Stimulated activated CD8-positive, alpha-beta memory T cell treated with anti-CD3 and anti-CD28 coated beads, Interleukin-15, amount 100 ng/mL, for 1 hour (primary cell): ENCODE results near the gene E4F1.

ENCODE experiments used
- DNase-seq: peaks from one replicate; pipeline ENCODE4 v3.0.0-alpha.2; 2020; ENCODE audit warnings: low read depth

E4F1 gene

GRCh38 chr16:2223221-2223941 lies at the start of gene E4F1:
E4F1 (plus strand) TSS chr16:2223591; CDS start chr16:2223614, 23 bp downstream.
- DNase-seq, result peak; percentile 98

DNA sequence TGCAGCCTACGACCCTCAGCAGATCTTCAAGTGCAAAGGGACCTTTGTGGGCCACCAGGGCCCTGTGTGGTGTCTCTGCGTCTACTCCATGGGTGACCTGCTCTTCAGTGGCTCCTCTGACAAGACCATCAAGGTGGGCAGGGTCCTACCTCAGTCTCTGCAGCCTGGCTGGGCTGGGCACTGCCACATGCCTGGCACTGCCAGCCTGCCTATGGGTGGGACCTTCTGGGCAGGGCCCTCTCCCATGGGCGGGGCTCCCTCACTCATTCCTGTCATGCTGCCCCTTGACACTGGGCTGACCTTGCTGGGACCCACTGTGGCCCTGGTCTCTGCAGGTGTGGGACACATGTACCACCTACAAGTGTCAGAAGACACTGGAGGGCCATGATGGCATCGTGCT lies 49.5 kb upstream of the E4F1 start:
- DNase-seq, result no peak

GRCh38 chr16:2174396-2175131 lies 48.8 kb upstream of the E4F1 start:
- no peak for DNase-seq

- DNase-seq, result no peak
Observed at GRCh38 chr16:2175454-2175853, 47.9 kb upstream of the E4F1 start.

GRCh38 chr16:2176047-2176446 lies 47.3 kb upstream of the E4F1 start:
- no peak for DNase-seq

DNA sequence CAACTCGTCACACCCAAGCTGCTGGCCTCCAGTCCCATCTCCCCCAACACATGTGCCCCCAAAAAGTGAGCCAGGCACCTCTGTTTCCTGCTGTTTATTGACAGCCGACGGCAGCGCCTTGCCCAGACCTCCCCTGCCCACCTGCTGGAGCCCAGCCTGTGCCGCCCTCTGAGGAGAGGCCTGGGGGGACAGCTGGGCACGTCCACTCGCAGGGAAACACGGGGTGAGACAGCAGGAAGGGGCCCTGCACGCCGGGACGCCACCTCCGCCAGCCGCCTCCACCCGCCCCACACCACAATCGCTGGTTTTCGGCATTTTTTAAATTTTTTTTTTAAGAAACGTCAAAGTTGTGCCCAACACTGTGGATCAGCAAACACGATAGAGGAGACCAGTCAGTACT lies 46.3 kb upstream of the E4F1 start:
- DNase-seq, result no peak

GRCh38 chr16:2177561-2177960 lies 45.8 kb upstream of the E4F1 start:
- no peak for DNase-seq

GRCh38 chr16:2178321-2179106 lies 44.9 kb upstream of the E4F1 start:
- no peak for DNase-seq

- no peak for DNase-seq
Observed at GRCh38 chr16:2179107-2179501, 44.3 kb upstream of the E4F1 start.

DNA sequence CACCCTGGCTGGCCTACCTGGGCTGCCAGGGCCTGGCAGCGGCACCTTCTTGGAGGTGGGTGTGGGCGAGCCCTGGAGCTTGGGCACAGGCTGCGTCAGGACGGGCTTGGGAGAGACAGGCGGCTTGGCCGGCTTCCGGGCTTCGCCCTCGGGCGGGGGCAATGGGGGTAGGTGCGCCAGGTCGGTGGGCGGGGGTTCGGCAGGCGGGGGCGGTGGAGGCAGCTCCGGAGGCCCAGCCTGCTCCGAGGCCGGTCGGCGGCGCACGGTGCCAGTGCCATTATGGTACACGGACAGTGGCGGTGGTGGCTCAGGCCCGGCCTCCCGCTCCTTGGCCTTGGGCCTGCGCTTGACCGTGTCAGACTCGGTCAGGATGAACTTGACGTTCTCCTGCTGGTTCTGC lies 43.8 kb upstream of the E4F1 start:
- no peak for DNase-seq

DNA sequence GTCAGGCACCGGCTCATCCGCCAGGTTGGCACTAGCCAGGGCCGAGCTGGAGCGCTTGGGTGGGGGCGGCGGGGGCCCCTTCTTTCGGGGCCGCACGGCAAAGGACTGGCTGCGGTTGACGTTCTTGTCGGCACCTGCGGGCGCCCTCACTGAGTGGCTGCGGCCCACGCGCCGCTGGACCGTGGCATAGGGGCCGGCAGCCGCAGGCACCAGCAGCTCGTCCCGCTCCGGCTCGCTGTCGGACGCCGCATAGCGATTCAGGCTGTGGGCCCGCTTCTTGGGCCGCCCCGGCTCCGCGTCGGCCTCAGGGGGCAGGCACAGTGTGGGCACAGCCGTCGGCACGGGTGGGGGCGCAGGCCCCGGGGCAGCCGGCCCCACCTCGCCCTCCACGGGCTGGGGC lies 42.9 kb upstream of the E4F1 start:
- DNase-seq, result no peak

DNA sequence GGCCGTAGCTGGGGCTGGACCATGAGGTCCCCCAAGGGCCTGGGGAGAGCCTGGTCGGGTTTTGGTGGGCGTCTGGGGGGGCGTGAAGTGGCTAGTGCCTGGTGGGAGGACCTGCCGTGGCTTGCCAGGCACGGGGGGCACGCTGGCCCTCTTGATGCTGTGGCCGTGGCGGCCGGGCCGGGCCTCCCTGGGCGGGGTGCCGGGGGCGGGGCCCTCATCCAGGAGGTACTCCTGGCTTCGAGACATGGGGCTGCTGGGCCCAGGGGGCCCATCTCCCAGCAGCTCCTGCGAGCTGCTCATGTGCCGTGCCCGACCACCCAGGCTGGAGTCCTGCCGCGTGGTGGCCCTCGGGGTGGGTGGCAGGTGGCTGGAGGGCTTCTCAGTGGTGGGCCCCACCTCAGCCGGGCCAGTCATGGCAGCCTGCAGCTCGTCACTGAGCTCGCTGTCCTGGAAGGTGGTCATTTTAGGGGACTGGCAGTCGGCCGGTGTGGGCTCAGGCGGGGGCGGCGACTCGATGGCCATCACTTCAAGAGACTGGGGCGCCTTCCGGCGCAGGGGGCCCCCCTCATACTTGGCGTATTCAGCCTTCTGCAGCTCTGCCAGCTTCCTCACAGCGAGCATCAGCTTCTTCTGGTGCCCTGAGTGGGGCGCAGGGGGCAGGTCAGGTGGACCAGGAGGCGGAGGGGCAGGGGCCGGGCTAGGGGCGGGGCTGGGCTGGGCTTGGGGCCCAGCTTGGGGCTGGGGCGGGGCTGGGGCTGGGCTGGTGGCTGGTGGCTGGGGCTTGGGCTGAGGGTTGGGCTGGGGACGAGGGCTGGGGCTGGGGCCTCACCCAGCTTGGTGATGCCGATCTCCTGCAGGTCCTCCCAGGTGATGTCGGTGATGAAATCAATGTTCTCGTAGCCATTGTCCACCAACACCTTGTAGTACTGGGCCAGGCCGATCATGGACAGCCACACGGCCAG lies 42.1 kb upstream of the E4F1 start:
- DNase-seq, result no peak

- DNase-seq, result no peak
Observed at GRCh38 chr16:2181952-2182351, 41.4 kb upstream of the E4F1 start.

DNA sequence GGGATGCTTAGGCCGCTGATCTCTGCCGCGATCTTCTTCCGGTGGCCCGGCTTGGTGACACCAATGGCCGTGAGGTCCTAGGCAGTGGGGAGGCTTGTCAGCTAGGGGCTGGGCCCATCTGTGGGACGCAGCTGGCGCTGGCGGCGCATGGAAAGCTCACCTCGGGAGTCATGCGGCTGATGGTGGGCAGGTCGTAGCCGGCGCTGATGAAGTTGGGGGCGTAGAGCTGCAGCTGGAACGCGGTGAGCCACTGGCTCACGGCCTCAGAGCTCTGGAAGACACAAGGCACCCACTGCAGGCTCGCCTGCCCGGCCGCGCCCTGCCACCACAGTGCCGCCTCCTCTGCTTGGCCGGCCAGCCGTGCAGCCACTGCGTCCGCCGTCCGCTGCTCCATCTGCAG lies 39.7 kb upstream of the E4F1 start:
- DNase-seq, result no peak

- no peak for DNase-seq
Observed at GRCh38 chr16:2184346-2184745, 39.0 kb upstream of the E4F1 start.

DNA sequence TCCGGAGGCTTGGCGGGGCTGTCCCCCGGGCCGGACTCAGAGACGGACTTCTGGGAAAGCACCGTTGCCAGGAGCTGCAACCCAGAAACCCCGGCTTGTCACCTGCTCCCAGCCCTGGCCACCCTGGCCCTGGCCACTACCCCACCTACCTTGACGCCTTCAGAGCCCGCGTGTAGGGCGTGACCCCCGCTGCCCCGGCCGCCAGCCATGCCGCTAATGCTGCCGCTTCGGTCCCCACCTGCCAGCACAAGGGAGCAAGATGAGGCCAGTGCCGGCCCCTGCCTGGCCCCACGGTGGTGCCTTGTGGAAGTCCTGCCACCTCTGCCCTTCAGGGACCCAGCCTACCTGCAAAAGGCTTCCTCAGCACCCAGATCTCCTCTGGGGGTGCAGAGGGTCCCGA lies 38.4 kb upstream of the E4F1 start:
- DNase-seq, result no peak

DNA sequence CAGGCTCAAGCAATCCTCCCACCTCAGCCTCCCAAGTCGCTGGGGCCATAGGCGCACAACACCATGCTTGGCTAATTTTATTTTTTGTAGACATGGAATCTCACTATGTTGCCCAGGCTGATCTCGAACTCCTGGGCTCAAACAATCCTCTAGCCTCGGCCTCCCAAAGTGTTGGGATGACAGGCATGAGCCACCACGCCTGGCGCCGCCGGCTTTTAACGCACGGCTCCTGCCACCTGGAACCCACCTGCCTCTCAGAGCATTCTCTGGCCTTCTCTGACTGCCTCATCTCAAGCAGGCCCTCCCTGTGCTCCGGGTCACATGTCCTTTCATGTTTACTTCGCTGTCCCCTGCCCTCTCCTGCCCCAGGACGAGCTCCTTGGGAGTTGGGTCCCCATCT lies 37.3 kb upstream of the E4F1 start:
- DNase-seq, result no peak

- DNase-seq, result no peak
Observed at GRCh38 chr16:2186505-2186904, 36.9 kb upstream of the E4F1 start.

- DNase-seq, result no peak
Observed at GRCh38 chr16:2187212-2187611, 36.2 kb upstream of the E4F1 start.

- no peak for DNase-seq
Observed at GRCh38 chr16:2188395-2188794, 35.0 kb upstream of the E4F1 start.

DNA sequence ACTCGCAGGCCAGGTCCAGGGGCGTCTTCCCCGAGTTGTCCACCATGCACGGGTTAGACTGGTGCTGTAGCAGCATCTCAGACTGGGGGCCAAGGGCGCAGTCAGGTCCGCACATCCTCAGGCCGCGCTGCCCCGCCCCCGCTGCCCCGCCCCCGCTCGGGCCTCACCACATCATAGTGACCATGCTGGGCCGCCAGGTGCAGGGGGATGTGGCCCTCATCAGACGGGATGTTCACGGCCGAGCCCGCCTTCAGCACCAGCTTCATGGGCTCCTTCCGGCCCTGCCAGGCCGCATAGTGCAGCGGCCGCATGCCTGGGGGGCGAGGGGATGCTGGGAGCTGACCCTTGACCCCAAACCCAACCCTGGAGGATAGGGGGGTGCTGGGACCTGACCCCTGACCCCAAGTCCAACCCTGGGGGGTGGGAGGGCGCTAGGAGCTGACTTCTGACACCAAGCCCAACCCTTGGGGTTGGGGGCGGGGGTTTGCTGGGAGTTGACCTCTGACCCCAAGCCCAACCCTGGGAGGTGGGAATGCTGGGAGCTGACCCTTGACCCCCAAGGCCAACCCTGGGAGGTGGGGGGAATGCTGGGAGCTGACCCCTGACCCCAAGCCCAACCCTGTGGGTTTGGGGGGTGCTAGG lies 34.0 kb upstream of the E4F1 start:
- DNase-seq, result no peak
